Progenitor cell of endocrine pancreas (in vitro differentiated cells): ENCODE data around the gene ASB7. TPM values are rescaled to one million over a fixed set of nuclear protein-coding genes. Genes with fewer than 3 reads are reported as not detected.

Source experiments
- DNase-seq: peaks from one replicate; pipeline ENCODE4 v3.0.0; 2021; ENCODE audit warnings: low spot score; ENCODE audit not compliant: unreplicated experiment
- H3K27ac Mint-ChIP-seq: 2 replicates; pipeline ENCODE4 v1.8.0; 2021; ENCODE audit warnings: mild to moderate bottlenecking, moderate library complexity, mixed read lengths
- H3K27me3 Mint-ChIP-seq: 2 replicates; pipeline ENCODE4 v1.8.0; 2021; ENCODE audit warnings: mixed read lengths
- H3K36me3 Mint-ChIP-seq: 2 replicates; pipeline ENCODE4 v1.8.0; 2022; ENCODE audit warnings: mixed read lengths; ENCODE audit not compliant: insufficient read depth
- H3K4me1 Mint-ChIP-seq: 2 replicates; pipeline ENCODE4 v1.8.0; 2021; ENCODE audit warnings: low read depth, mixed read lengths
- H3K4me3 Mint-ChIP-seq: 2 replicates; pipeline ENCODE4 v1.8.0; 2021; ENCODE audit warnings: low read depth, mild to moderate bottlenecking, moderate library complexity, mixed read lengths
- H3K9me3 Mint-ChIP-seq: 2 replicates; pipeline ENCODE4 v1.8.0; 2021; ENCODE audit warnings: low read depth, mixed read lengths
- total RNA-seq: library from RNA; stranded (reverse); gene quantifications from 2 replicates; pipeline ENCODE4 v1.2.1, GENCODE V29; 2021
- TF ChIP-seq, protein P1 (sequence below): fragments of 200-600 bp; sonication (generic); IDR thresholded peaks from one replicate; pipeline ENCODE4 v1.5.0; 2021; ENCODE audit warnings: antibody characterized with exemption, mild to moderate bottlenecking; ENCODE audit not compliant: unreplicated experiment

The ASB7 gene
- total RNA-seq, 1 donor from 2014 or later, result 18.9 TPM

DNA sequence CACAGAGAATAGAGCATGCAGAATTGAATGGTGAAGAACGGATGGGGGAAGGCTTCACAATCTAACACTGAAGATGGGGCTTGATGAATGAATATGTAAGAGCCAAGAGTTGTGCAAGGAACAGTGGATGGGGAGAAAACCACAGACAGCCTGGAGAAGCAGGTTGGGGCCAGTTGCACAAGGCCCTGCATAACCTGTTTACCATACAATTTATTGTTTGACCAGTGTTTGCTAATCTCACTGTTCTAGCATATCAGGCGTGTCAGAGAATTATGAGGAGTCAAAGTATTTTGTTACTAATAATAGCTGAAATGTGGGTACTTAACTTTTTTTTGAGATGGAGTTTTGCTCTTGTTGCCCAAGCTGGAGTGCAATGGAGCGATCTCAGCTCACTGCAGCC is 36.8 kb upstream of the ASB7 start:
- Mint-ChIP-seq H3K9me3 (no peaks in the 10 kb centered on the region), H3K4me3 (no peak overlapping the region)

DNA sequence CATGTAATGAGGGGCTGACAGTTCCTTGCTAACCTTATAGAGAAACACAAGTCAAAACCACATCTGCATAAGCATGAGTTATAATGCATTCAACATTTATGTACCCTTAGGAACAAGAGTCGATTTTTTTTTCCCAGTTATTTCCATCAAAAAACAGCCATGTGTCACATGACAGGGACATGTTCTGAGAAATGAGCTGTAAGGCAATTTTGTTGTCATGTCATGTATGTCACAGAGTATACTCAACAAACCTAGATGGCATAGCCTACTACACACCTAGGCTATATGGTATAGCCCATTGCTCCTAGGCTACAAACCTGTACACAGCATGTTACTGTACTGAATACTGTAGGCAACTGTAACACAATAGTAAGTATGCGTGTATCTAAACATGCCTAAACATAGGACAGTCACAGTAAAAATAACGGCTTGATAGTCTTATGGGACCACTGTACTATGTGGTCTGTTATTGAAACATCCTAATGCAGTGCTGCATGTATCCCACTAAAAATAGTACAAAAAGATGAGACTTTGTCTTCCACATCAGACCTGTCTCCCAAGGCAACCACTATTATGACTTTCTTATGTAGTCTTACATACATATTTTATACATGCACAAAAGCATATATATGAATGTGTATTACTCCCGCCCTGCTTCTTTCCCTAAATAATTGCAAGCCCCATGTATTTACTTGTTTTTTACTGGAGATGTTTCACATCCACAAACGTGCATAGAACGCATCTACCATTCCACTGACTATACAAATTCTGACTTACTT is 35.4 kb upstream of the ASB7 start:
- Mint-ChIP-seq H3K27ac (no peak overlapping the region), H3K9me3 (no peaks in the 10 kb centered on the region), H3K4me1 (no peaks in the 10 kb centered on the region), H3K27me3 (no peaks in the 10 kb centered on the region), H3K36me3 (peaks cover 7% of the 10 kb centered on the region), H3K4me3 (no peak overlapping the region)
- DNase-seq, result no peak
- TF ChIP-seq, protein P1, sequence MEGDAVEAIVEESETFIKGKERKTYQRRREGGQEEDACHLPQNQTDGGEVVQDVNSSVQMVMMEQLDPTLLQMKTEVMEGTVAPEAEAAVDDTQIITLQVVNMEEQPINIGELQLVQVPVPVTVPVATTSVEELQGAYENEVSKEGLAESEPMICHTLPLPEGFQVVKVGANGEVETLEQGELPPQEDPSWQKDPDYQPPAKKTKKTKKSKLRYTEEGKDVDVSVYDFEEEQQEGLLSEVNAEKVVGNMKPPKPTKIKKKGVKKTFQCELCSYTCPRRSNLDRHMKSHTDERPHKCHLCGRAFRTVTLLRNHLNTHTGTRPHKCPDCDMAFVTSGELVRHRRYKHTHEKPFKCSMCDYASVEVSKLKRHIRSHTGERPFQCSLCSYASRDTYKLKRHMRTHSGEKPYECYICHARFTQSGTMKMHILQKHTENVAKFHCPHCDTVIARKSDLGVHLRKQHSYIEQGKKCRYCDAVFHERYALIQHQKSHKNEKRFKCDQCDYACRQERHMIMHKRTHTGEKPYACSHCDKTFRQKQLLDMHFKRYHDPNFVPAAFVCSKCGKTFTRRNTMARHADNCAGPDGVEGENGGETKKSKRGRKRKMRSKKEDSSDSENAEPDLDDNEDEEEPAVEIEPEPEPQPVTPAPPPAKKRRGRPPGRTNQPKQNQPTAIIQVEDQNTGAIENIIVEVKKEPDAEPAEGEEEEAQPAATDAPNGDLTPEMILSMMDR, result no peak

More for the DNA sequence above, 36.8 kb upstream of the ASB7 start:
- TF ChIP-seq, protein P1, result no peak
- Mint-ChIP-seq H3K27me3 (no peaks in the 10 kb centered on the region), H3K36me3 (peaks cover 8% of the 10 kb centered on the region), H3K4me1 (no peaks in the 10 kb centered on the region), H3K27ac (no peak overlapping the region)
- DNase-seq, result no peak

DNA sequence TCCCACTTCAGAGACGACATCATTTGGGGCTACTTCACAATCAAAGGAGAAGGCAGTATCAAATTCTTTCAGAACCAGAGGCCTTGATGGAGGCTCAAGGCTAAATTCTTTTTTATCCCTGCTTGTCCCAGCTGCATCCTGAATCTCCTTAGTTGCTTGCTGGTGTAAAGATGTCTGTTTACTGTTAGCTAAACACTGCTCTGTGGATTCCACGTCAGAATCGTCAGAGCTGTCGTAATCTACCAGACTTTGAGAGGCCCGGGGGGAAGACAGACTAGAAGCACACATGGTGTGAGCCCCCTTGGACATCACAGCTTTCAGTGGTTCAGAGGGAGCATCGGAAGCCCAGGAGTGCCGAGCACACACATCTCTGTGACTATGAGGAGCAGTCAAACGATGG is 33.0 kb upstream of the ASB7 start:
- Mint-ChIP-seq H3K27ac (no peak overlapping the region), H3K27me3 (no peaks in the 10 kb centered on the region), H3K9me3 (no peaks in the 10 kb centered on the region), H3K4me3 (no peak overlapping the region), H3K4me1 (no peaks in the 10 kb centered on the region), H3K36me3 (peaks cover 8% of the 10 kb centered on the region)
- TF ChIP-seq, protein P1, result no peak
- DNase-seq, result no peak

DNA sequence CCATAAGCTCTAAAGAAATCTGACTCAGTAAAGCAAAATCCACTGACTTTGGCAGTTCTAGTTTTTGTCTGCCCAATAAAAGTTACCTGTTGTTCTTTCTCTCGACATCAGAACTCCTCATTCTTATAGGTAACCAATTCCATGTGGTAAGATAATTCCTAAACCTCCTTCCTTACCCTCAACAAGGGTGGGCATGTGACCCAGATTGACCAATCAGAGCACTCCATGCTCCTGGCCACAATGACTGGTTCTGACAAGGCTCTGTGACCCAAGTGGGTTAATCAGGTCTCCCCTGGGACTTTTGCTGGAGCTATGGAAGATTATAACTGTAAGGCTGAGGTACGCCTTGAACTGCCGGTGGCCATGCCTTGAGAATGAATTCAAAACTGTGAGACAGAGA is 32.1 kb upstream of the ASB7 start:
- Mint-ChIP-seq H3K4me3 (no peak overlapping the region), H3K36me3 (peaks cover 8% of the 10 kb centered on the region), H3K27me3 (no peaks in the 10 kb centered on the region), H3K27ac (no peak overlapping the region), H3K9me3 (no peaks in the 10 kb centered on the region), H3K4me1 (no peaks in the 10 kb centered on the region)
- no peak for DNase-seq
- TF ChIP-seq, protein P1, result no peak

DNA sequence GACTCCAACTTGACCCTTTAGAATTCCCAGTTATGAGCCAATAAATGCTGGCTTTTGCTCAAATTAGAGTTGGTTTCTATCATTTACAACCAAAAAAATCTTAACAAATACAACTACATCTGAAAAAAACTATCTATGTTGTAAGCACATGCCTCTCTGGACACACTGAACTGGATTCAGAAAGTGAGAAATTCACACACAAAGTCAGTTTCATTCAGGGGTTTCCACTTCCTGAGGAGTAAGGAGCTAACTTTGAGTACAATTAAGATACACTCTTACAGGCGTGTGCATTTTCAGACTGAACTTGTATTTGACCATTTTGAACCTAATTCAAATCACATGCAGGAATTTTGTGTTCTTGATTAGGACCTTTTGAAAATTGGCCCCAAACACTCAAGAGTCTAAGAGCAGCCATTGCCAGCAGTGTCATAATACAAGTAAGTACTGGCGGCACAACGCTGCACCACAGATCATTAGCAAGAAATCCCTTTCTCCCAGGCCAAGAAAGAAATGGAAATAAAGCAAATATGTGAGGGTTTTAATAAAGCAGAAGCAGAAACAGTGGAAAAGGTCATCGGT is 31.6 kb upstream of the ASB7 start:
- H3K36me3 Mint-ChIP-seq, result peaks cover 8% of the 10 kb centered on the region
- no peak for DNase-seq
- no peak overlapping the region for H3K4me3 Mint-ChIP-seq
- H3K27me3 Mint-ChIP-seq, result no peaks in the 10 kb centered on the region
- no peaks in the 10 kb centered on the region for H3K4me1 Mint-ChIP-seq
- H3K27ac Mint-ChIP-seq, result no peak overlapping the region
- TF ChIP-seq, protein P1, result no peak
- H3K9me3 Mint-ChIP-seq, result no peaks in the 10 kb centered on the region
